Activated T-cell treated with anti-CD3 and anti-CD28 coated beads for 1 hour (primary cell): Measurements from ENCODE around the gene TPPP2.
A peak's percentile ranks its signal among the peaks of the same experiment; 100 is the strongest.

ENCODE experiments used
- DNase-seq: peaks from one replicate; pipeline ENCODE4 v3.0.0-alpha.2; 2020; ENCODE audit warnings: low read depth

Gene TPPP2

DNA sequence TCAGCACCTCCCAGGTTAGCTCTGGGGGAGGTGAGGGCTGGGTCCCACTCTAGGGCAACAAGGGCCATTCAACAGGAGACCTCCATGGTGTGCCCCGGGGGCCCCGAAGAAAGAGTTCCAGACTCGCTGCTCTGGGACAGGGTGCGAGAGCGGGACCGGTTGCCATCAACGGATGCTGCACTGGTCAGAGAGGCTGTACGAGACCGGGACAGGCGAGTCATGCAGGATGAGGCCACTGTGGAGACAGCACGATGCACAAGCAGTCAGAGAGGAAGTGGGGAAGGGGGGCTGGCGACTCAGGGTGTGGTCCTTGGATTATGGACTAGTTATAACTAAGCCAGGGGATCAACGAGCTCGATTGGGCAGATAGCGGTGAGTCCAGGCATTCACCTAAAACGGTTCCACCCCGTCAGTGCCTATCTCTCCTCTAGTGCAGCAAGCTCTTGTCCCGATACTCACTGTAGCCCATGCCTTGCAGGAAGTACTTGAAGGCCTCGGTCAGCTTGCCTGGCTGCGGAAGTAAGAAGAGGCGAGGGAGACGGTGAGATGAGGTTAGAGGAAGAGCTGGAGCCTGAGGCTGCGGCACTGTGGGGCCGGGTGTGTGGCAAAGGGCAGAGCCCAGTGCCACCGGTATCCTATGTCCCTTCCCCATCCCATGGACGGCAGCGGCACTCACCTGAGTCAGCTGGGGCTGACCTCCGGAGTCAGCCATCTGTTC lies 12.3 kb upstream of the TPPP2 start:
- no peak for DNase-seq

DNA sequence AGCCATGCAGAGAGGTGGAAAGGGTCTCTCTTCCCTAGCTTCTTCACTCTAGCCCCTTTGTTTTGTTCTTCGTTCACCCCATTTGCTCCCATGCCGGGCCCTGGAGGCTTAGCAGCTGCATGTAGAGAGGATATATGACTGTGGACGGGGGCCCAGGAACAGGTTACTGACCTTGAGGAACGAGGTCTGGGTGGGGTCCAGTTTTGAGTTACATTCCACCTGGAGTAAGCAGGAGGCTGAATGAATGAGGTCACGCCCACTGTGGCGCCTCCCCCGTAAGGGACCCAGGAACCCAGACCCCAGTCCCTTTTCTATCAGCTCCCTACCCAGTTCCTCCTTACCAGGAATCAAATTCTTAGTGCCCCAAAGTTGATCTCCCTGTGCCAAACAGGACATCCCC lies 11.7 kb upstream of the TPPP2 start:
- DNase-seq: no peak

DNA sequence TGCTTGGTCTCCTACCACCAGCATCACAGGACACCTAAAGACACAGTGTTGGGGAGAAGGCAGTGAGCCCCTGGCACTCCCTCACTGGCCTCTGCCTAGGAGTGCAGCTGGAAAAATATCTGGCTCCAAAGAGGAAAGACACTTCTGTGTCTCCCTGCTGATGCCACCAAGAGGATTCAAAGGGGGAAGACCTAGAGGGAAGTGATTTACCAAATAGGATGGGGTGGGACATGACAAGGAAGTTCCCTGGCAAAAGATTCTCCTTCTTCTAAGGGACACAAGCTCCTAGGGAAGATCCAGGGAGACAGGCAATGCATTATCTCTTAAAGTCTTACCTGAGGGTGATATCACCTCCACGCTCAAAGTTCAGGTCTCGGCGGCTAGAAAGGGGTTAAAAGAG lies 11.2 kb upstream of the TPPP2 start:
- no peak for DNase-seq

DNA sequence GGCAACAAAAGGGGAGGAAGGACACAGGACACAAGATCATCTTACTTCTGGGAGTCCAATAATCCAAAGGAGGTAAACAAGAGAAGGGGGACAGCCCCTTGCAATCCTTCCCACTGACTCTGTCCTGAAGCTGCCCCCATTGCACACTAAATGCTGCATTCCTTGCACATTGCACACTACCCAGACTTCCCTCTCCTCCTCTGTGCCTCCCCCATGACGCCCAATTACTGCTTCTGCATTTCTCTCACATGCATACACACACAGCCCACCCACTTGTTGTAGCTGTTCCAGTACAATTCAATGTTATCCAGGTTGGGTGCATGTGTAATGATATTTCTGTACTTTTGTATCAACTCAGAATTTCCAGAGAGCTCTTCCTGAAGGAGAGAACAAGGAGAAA lies 10.7 kb upstream of the TPPP2 start:
- no peak for DNase-seq

GRCh38 chr14:21020977-21021545 lies 9.0 kb upstream of the TPPP2 start:
- no peak for DNase-seq

- no peak for DNase-seq
Observed at GRCh38 chr14:21022686-21023085, 7.3 kb upstream of the TPPP2 start.

- DNase-seq: no peak
Observed at GRCh38 chr14:21023174-21023573, 6.8 kb upstream of the TPPP2 start.

DNA sequence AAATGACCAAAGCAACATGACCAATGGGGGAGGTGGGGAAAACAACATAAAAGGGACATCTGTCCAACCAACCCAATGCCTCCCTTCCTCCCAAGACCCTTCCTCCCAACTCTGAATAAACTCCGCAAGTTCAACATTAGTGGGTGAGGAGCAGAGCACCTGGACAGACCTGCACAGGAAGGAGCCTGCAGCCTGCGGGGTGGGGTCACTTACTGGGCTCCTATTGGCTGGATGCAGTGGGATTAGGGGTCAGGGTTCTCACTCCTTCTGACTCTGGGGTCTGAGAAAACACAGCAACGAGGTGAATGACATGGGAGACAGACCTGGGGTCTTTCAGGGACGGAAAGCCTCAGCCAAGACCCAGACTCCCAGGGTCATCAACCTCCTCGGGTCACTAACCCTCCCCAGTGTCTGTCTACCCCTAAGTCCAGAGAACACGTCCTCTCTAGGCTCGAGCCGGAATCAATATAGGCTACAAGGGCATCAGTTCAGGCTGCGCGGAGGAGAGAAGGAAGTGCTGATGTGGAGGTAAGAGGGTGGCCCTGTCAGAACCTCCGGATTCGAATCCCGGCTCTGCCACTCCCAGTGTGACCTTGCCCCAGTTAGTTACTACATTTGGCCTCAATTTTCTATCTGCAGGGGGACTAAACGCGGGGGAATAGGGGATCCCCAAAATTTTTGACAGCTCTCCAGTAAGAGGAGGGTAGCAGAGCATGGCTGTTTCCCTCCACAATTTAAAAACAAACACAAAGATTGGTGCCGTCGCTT lies 6.0 kb upstream of the TPPP2 start:
- DNase-seq: no peak

GRCh38 chr14:21024585-21025370 lies 5.2 kb upstream of the TPPP2 start, which contains the start of gene NDRG2:
TSS of gene NDRG2 (minus strand) at chr14:21025061. CDS start at chr14:21023315, 1,746 bp downstream.
- peak; percentile 72 for DNase-seq

DNA sequence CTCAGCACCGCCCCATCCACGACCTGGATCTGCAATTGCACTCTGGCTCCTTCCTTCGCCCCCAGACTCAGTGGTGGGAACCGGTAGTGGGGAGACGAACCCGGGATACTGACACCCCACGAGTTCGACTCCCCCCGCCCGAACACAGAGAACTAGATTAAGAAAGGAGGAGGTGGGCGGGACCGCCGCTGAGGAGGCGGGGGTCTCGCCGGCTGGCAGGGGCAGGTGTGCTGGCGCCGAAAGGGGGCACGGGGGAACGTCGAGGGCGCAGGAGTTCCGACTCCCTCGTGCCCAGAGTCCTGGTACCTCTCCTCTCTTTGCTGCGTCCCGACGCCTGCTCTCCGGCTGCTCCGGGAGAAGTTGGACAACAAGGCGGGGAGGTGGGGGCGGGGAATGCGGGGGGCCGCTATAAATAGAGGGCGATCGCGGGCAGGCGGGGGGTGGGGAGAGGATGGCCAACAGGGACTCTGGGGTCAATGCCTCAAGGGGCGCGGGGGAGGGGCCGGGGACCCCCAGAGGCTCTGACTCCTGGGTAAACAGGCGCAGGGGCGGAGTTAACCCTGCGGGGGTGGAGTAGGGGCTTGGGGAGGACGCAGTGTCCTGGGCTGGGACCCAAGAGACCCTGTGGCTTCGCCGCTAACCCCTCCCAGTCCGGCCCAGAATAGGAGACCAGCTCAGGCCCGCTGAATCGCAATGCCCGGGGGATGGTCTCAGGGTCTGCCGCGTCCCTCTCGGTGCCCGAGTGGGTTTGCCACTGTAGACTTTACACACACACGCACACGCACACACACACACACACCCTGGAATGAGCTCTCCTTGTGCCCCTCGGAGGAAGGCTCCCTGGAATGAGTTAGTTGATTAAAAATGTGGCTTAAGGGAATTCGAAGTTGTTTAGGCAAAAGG lies 4.4 kb upstream of the TPPP2 start:
- no peak for DNase-seq

DNA sequence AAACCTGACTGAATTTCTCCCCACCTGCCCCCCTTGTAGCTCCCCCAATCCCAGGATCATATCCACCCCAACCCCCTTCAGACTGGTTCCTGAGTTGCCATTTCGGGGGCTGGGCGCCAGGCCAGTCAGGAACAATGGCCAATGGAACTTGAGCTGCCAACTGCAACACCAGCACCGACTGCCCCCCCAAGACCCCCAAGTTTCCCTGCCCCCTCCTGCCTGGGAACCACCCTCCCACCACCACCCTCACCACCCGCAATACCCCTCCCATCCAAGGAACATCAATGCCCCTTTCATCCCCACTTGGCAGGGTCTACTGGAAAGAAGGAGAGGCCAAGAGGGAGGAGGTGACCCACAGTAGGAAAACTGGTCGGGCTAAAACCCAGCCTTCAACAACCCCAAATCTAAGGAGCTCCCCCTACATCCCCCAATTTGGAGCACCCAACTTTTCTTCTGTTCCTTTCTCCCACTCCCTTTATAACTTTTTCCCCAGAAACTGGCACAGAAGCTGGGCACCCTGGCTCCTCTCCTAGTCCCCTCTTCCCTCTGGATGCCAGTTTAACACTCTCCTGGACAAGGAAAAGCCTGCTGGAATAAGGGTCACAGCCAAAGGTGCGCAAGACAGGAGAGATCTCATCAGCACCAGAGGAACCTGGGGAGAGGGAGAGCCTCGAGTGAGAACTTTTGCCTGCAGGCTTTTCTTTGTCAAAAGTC lies 3.6 kb upstream of the TPPP2 start:
- no peak for DNase-seq

DNA sequence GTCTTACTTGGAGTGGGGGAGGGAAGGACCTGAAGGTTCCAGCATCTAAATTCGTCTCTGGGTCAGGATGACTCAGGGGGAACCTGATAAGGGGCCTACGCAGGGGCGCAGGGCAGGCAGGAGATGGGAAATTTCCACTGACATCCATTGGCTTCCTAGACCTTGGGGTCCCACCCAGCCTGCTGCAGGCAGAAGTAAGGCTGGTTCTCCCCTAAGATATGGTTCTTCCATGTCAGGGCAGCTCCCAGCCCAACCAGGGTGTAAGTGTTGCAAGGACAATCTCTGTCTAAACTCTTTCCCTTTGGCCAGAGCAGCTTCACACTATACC lies 3.1 kb upstream of the TPPP2 start:
- no peak for DNase-seq

- DNase-seq: no peak
Observed at GRCh38 chr14:21030531-21030930, 514 bp downstream of the TPPP2 start.

DNA sequence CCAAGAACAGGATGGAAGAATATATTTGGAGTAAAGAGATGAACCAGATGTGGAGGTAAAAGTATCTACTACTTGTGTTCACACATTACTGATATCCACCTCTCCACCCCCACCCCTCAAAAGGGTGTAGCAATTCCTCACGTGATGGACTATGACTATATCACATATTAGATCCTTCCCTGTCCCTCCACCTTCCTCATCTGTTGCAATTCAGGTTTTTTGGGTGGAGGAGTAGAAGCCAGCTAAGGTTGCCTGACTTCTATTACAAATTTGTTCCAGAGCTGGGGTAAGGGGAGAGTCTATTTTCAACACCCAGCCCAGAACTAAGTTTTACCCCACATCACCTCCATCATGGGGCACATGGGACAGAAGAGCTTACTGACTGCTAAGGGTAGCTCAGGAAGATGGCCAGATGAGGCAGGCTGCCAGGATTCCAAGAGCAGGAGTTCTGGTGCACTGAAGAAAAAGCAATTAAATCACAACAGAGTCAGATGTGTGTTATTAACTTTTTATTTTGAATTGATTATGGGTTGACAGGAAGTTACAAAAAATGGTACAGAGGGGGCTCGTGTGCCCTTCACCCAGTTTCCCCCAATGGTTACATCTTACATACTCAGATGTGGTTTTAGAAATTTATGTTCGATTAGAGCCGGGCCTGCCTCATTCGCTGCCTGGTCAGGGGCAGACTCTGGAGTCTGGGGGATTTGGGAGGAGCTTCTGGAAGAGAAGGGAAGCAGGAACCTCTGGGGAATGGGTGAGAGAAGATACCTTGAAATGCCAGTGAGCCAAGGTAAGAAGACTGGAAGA lies 2.5 kb downstream of the TPPP2 start:
- DNase-seq: no peak

- no peak for DNase-seq
Observed at GRCh38 chr14:21033133-21033698, 3.2 kb downstream of the TPPP2 start.

DNA sequence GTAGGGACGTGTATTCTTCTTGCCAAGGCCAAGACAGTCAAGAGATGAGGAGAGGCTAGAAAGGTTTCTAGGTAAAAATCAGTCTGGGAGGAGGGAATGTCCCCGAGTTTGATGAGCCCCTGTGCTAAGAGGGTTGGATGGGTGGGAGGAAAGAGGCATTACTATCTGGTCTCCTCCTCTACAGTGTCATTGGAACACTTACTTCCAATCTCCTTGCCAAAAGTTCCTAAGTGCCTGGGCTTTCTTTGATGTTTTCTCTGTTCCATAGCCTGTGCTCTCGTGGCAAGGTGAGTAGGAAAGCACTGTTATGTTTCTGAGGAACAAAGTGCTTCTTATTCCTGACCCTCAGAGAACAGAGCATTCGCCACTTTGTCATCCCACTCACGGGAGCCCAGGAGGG lies 4.7 kb downstream of the TPPP2 start, which contains the start of gene RNASE13:
RNASE13 (minus strand) TSS at position 101 of the 400 bp plus-strand sequence. CDS start 519 bp downstream, outside the sequence.
- DNase-seq: no peak

DNA sequence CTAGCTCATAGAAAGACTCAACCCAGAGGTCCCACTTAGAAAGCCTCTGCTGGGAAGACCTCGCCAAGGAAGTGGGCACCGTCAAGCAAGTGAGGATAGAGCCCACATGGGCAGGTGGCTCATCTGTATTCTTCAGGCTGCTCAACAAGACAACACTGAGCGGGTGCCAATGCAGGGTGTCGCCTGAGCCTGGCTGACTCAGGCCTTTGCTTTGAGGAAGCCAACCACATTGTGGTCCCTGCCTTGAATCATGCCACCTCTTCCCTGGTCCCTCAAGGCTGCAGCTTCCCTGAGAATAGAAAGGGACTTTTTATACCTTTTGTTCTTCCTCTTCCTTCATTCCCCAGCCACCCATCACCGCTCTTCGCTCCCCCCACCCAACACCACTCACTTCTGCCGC lies 6.7 kb downstream of the TPPP2 start:
- no peak for DNase-seq

DNA sequence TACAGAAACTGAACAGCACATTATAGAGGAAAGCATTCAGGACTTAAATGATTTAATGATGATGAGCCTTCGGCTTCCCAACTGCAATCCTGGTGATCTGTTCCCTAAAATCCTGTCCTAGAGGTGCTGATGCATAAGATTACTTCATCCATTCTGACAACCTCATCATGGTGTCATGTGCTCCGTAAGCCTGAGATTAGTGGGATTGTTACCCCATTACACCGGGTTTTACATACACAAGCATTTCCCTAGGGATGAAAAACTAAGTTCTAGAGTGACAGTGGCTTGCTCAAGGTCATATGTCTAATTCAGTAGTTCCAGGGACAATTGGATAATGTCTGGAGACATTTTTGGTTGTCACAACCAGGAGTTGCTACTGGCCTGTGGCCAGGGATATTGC lies 7.1 kb downstream of the TPPP2 start:
- no peak for DNase-seq
